HL-60 (cell line): ENCODE data around the gene XPNPEP2.

Experiments
- CTCF ChIP-seq: IDR thresholded peaks from one replicate; pipeline ENCODE4 v1.5.1; 2011; ENCODE audit warnings: low read length, control low read depth, inconsistent platforms; ENCODE audit not compliant: insufficient read depth
- GABPA ChIP-seq: IDR thresholded peaks from 2 replicates; pipeline ENCODE4 v1.6.1; 2012; ENCODE audit warnings: low read depth
- POLR2AphosphoS5 ChIP-seq: IDR thresholded peaks from 2 replicates; pipeline ENCODE4 v1.6.1; 2012; ENCODE audit warnings: low read depth

GRCh38 chrX:129694805-129695204 lies 44.0 kb upstream of the XPNPEP2 start:
- TF ChIP-seq CTCF (no peak), POLR2AphosphoS5 (no peak), GABPA (no peak)
